ENCODE measurements around the gene MCF2L.

Gene MCF2L

GRCh38 chr13:113035213-113035800 is 66.3 kb downstream of the MCF2L start:
- no peak overlapping the region for H3K4me3 ChIP-seq (ENCODE audit: low read length)
- TF ChIP-seq ZNF274 (IDR thresholded peaks at IDR 0.05; ENCODE audit: low read depth, low read length) = no peak

DNA sequence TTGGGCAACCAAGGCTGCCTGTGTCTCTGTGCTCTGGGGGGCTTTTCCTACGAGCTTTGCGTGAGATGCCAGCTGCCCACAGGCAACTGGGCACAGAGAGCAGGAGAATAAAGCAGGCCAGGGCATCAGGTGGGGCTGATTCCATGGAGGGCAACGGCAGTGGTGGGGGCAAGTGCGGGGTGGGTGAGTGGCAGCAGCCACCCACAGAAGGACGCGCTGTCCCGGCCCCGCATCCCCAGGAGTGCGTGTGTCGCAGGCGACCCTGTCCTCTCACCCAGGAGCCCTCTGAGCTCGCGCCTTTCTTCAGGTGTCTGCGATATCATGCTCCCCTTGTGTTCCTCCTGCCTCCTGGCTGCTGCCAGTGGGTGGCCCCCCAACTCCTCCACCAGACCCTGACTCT is 67.4 kb downstream of the MCF2L start:
- no peak overlapping the region for H3K4me3 ChIP-seq (ENCODE audit: low read length)
- TF ChIP-seq ZNF274 (IDR thresholded peaks at IDR 0.05; ENCODE audit: low read depth, low read length) = no peak

- no peak overlapping the region for H3K4me3 ChIP-seq (ENCODE audit: low read length)
- TF ChIP-seq ZNF274 (IDR thresholded peaks at IDR 0.05; ENCODE audit: low read depth, low read length) = no peak
These were observed 71.0 kb downstream of the MCF2L start for GRCh38 chr13:113040031-113040430.

DNA sequence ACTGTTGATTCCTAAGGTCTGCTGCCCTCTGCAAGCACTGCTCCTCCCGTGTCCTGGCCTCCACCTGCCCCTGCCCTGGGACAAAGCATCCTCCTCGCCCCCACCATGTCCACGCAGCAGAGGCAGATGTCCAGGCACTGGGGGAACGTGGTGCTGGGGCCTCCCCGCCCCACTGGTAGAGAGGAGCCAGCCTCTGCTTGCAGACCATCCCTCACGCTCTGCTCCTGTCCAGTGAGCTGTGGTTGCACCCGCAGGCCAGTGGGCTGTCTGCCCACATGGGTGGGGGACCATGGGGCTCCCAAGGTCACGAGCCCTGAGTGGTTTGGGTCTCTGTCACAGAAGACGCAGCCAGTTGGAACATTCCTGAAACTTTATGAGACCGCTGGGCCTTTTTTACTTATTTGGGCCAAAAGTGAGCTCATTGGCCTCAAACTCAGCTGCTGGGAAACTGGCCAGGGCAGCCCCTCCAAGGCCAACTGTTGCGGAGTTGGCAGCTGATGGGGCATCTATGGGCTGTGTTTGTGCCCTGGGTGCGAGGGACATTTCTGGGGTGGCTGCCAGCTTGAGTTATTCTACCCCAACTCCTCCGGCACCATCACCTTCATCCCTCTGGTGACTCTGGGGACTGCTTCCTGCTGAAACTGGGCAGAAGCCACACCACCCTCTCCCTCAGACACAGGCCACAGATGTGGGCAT is 71.7 kb downstream of the MCF2L start:
- no peak overlapping the region for H3K4me3 ChIP-seq (ENCODE audit: low read length)
- no peak for TF ChIP-seq ZNF274 (IDR thresholded peaks at IDR 0.05; ENCODE audit: low read depth, low read length)

- H3K4me3 ChIP-seq (ENCODE audit: low read length) = no peak overlapping the region
- no peak for TF ChIP-seq ZNF274 (IDR thresholded peaks at IDR 0.05; ENCODE audit: low read depth, low read length)
These were observed 72.3 kb downstream of the MCF2L start for GRCh38 chr13:113041293-113041690.

DNA sequence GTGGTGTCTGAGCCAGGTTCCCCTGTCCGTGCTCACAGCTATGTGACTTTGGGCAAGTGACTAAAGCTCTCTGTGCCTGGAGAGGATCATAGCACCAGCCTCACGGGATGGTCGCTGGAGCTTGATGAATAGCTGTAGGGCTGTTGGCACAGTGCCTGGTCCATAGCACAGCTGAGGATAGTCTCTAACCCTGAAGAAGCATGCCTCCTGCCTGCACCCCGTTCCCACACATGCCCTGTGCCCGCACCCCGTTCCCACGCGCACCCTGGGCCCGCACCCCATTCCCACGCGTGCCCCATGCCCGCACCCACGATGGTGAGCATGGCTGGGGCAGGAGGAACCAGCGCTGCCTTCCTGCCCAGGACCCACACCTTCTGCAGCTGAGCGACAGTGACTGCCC is 72.9 kb downstream of the MCF2L start:
- TF ChIP-seq ZNF274 (IDR thresholded peaks at IDR 0.05; ENCODE audit: low read depth, low read length) = no peak
- no peak overlapping the region for H3K4me3 ChIP-seq (ENCODE audit: low read length)

GRCh38 chr13:113042456-113042855 is 73.4 kb downstream of the MCF2L start:
- TF ChIP-seq ZNF274 (IDR thresholded peaks at IDR 0.05; ENCODE audit: low read depth, low read length) = no peak
- no peak overlapping the region for H3K4me3 ChIP-seq (ENCODE audit: low read length)

DNA sequence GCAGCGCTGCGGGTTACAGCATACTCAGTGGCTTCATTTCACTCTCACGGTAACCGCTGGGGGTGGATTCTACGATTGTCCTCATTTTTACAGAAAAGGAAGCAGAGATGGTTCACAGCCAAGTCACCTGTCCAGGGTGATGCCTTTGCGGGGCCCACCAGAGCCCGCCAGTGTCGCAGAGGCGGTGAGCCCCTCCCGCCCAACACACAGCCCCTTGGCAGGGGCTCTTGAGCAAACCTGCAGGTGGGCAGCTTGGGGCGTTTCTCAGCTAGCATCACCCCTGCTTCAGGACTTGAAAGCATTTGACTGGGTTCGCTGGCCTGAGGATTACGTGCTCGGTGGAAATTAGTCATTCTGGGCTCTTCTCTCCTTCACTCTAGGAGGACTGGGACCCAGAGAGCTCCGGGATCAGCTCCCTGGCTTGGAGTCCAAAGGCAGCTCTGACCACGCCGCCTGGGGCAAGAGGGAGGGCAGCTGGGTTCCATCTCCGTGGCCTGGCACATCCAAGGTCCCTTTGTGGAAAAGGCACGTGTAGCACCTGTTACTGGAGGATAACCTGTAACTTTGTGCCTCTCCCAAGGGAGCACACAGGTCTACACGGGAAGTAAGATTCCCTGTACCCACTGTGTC is 74.1 kb downstream of the MCF2L start:
- H3K4me3 ChIP-seq (ENCODE audit: low read length) = no peak overlapping the region
- no peak for TF ChIP-seq ZNF274 (IDR thresholded peaks at IDR 0.05; ENCODE audit: low read depth, low read length)

- no peak overlapping the region for H3K4me3 ChIP-seq (ENCODE audit: low read length)
- no peak for TF ChIP-seq ZNF274 (IDR thresholded peaks at IDR 0.05; ENCODE audit: low read depth, low read length)
These were observed 74.9 kb downstream of the MCF2L start for GRCh38 chr13:113043931-113044330.

DNA sequence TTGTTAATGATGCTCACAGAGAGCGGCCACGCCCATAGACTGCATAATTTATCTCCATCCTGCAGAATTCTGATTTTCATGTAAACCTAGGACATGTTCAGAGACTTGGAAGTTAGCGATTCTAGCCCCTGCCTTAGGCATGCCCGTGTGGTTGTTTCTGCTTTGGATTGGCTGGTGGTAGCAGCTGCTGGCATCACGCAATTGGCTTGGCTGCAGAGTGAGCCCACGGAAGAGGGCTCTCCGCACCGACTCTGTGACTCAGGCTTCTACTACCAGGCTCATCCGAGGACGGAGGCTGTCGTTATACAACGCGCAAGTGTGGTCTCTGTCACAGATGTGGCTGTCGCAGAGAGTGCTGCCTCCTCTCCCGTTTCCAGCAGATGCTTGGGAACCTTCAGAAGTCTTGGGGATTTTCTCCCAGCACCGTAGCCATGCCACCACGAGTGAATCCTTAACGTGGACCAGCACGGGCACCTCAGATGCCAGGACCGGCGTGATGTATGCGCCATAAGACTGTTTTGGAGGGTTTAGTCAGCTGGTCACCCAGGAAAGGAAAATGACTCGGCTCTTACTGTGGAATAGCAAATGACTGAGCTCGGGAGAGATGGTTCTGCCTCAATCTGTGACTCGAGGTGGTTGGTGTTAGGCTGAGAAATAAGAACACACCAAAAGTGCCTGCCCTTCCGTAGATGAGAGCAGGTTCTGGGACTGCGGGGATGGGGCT is 75.5 kb downstream of the MCF2L start:
- H3K4me3 ChIP-seq (ENCODE audit: low read length) = no peak overlapping the region
- no peak for TF ChIP-seq ZNF274 (IDR thresholded peaks at IDR 0.05; ENCODE audit: low read depth, low read length)

- TF ChIP-seq ZNF274 (IDR thresholded peaks at IDR 0.05; ENCODE audit: low read depth, low read length) = no peak
- no peak overlapping the region for H3K4me3 ChIP-seq (ENCODE audit: low read length)
These were observed 76.5 kb downstream of the MCF2L start for GRCh38 chr13:113045251-113046127.

GRCh38 chr13:113046128-113046882 is 77.3 kb downstream of the MCF2L start:
- TF ChIP-seq ZNF274 (IDR thresholded peaks at IDR 0.05; ENCODE audit: low read depth, low read length) = no peak
- H3K4me3 ChIP-seq (ENCODE audit: low read length) = no peak overlapping the region

- TF ChIP-seq ZNF274 (IDR thresholded peaks at IDR 0.05; ENCODE audit: low read depth, low read length) = no peak
- no peak overlapping the region for H3K4me3 ChIP-seq (ENCODE audit: low read length)
These were observed 77.8 kb downstream of the MCF2L start for GRCh38 chr13:113046883-113047244.
